ENCODE data around the gene GPRASP3.

Gene GPRASP3

DNA sequence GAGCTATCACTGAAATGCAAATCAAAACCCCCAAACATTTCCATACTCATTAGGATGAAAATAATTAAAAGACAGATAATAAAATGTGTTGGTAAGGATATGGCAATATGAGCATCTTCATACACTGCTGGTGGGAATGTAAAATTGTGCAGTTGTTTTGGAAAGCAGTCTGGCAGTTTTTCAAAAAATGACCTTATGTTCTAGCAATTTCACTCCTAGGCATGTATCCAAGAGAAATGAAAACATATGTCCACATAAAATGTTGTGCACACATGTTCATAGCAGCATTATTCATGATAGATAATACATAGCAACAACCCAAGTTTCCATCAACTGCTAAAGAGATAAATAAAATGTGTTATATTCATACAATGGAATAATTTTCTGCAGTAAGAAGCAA, 23.0 kb upstream of the GPRASP3 start:
- in situ Hi-C loops (cut with MboI; ENCODE audit: low sequenced_read_pairs, unreplicated experiment), result no loop called here
- TF ChIP-seq, protein P1, sequence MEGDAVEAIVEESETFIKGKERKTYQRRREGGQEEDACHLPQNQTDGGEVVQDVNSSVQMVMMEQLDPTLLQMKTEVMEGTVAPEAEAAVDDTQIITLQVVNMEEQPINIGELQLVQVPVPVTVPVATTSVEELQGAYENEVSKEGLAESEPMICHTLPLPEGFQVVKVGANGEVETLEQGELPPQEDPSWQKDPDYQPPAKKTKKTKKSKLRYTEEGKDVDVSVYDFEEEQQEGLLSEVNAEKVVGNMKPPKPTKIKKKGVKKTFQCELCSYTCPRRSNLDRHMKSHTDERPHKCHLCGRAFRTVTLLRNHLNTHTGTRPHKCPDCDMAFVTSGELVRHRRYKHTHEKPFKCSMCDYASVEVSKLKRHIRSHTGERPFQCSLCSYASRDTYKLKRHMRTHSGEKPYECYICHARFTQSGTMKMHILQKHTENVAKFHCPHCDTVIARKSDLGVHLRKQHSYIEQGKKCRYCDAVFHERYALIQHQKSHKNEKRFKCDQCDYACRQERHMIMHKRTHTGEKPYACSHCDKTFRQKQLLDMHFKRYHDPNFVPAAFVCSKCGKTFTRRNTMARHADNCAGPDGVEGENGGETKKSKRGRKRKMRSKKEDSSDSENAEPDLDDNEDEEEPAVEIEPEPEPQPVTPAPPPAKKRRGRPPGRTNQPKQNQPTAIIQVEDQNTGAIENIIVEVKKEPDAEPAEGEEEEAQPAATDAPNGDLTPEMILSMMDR (IDR thresholded peaks at IDR 0.05; ENCODE audit: borderline replicate concordance, control extremely low read depth, extremely low read depth, insufficient read depth, missing control alignments), result no peak
- no peak for DNase-seq (ENCODE audit: low spot score)

DNA sequence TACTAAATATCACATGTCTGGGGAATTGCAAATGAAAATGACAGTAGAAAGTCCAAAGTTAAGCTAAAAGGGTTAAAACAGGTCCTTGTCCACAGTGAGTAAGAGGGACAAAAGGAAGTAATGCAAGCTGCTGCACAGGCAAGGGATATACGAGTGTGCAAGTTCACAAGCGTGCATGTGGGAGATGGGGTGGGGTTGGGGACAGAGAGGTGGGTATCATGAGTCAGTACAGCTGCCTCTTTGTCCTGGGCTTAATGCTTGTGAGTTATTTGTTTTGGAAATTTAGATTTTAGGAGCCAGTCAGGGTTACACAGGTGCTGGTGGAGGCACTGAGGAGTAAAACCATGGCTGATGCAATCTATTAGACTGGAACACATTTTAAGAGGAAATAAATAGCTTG, 11.6 kb upstream of the GPRASP3 start:
- TF ChIP-seq, protein P1 (IDR thresholded peaks at IDR 0.05; ENCODE audit: borderline replicate concordance, control extremely low read depth, extremely low read depth, insufficient read depth, missing control alignments), result no peak
- no peak for DNase-seq (ENCODE audit: low spot score)
- in situ Hi-C loops (cut with MboI; ENCODE audit: low sequenced_read_pairs, unreplicated experiment), result no loop called here

DNA sequence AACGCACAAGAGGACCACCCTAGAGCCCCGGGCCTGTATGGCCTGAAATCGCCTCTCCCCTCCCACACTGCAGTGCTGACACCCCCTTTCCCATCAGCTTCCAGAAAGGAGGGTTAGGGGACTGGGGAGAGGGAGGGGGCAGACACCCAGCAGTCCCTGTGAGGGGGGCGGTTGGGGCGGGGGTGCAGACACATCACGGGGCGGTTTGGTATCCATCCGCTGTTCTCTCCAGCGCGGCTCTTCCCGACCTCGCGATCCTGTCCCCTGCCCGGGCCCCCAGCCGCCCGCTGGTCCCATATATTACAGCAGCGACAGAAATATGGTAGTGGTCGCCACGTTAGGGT, 8.7 kb upstream of the GPRASP3 start:
- no peak for DNase-seq (ENCODE audit: low spot score)
- TF ChIP-seq, protein P1 (IDR thresholded peaks at IDR 0.05; ENCODE audit: borderline replicate concordance, control extremely low read depth, extremely low read depth, insufficient read depth, missing control alignments), result no peak
- in situ Hi-C loops (cut with MboI; ENCODE audit: low sequenced_read_pairs, unreplicated experiment), result no loop called here

DNA sequence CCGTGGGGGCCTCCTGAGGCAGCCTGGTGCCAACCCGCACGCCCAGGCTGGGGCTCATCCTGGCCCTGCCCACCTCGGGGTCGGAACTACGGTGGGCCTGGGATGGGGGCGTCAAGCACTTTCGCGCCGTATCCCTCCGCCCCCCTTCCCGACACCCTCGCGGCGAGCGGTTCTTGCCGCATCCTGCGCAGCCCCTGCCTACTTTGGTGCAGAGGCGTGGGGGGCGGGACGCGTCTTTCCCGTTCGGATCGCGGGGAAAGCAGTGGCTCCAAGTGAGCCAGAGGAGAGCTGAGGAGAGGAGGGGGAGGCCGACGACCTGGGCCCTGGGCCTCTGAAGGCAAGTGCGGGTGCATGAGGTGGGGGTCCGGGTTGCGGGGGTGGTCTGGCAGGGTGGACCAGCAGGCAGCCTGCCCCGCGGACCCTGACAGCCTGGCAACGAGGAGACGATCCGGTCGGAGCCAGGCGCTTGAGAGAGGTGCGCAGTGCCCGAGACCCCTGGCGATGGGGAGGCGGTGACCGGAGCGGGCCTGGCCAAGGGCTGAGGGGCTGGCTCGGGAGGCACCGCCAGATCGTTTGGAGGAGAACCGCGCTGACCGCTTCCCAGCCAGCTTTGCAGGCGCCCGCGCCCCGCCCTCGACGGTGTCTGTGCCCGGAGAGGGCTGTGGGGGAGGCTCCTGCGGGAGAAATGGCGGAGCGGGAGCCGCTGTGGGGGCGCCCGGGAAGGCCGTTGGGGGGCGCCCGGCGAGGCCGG, 8.2 kb upstream of the GPRASP3 start, which contains the start of gene GPRASP2:
Gene GPRASP2 (plus strand): TSS at position 233 of the 751 bp plus-strand sequence. CDS start 2,422 bp downstream, outside the sequence.
- DNase-seq (ENCODE audit: low spot score), result peak; percentile 25
- TF ChIP-seq, protein P1 (IDR thresholded peaks at IDR 0.05; ENCODE audit: borderline replicate concordance, control extremely low read depth, extremely low read depth, insufficient read depth, missing control alignments), result no peak
- in situ Hi-C loops (cut with MboI; ENCODE audit: low sequenced_read_pairs, unreplicated experiment), result no loop called here

DNA sequence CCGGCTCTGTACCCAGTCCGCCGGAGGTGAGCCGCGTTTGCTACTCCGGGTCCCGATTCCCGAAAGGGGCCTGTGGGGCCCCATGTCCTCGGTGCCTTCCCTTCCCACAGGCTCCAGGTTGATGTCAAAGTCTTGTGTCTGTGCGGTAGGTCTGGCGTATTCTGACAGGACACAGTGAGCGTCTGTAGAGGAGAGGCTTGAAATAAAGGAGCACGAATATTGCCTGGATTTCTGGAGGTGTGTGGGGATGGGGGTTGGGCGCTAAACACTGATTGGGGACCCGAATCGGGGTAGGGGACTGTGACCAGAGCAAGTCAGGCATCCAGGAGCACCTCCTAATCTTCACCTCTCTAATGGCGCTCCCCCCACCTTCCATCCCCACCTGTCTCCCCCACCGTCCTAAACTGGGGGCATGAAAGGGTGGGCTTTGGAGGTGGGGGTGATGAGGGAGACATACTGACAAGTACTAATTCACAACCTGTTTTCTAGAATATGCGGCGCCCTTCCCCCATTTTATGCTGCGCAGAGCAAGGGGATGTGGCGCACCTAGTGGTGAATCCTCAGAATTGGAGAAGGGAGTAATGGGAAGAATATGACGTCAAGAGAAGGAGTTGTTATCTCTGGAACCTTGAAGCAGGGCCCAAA, 7.4 kb upstream of the GPRASP3 start:
- DNase-seq (ENCODE audit: low spot score), result no peak
- TF ChIP-seq, protein P1 (IDR thresholded peaks at IDR 0.05; ENCODE audit: borderline replicate concordance, control extremely low read depth, extremely low read depth, insufficient read depth, missing control alignments), result no peak
- in situ Hi-C loops (cut with MboI; ENCODE audit: low sequenced_read_pairs, unreplicated experiment), result no loop called here

DNA sequence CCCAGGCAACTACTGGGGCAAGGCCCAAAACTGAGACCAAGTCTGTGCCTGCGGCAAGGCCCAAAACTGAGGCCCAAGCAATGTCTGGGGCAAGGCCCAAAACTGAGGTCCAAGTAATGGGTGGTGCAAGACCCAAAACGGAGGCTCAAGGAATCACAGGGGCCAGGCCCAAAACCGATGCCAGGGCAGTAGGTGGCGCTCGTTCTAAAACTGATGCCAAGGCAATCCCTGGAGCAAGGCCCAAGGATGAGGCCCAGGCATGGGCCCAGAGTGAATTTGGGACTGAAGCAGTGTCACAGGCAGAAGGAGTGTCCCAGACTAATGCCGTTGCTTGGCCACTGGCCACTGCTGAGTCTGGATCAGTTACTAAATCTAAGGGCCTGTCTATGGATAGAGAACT, 5.5 kb upstream of the GPRASP3 start:
- no peak for DNase-seq (ENCODE audit: low spot score)
- TF ChIP-seq, protein P1 (IDR thresholded peaks at IDR 0.05; ENCODE audit: borderline replicate concordance, control extremely low read depth, extremely low read depth, insufficient read depth, missing control alignments), result no peak
- in situ Hi-C loops (cut with MboI; ENCODE audit: low sequenced_read_pairs, unreplicated experiment), result no loop called here

All from GM13976 (cell line).